ENCODE results near the gene SYNRG.

SYNRG gene

GRCh38 chr17:37478187-37478586 lies 131.0 kb downstream of the SYNRG start:
- no peak overlapping the region for H3K4me3 Mint-ChIP-seq
- H3K27ac Mint-ChIP-seq = no peak overlapping the region
- no peak for TF ChIP-seq CTCF (IDR thresholded peaks at IDR 0.05)
- H3K27me3 Mint-ChIP-seq (ENCODE audit: low read depth, poor library complexity) = no peaks in the 10 kb centered on the region
- peaks cover 12% of the 10 kb centered on the region for H3K4me1 Mint-ChIP-seq
- no peak for DNase-seq
- H3K36me3 Mint-ChIP-seq (ENCODE audit: low read depth) = peaks cover 51% of the 10 kb centered on the region
- no peaks in the 10 kb centered on the region for H3K9me3 Mint-ChIP-seq

GRCh38 chr17:37476431-37477120 lies 132.6 kb downstream of the SYNRG start:
- Mint-ChIP-seq H3K36me3 (ENCODE audit: low read depth) (peaks cover 56% of the 10 kb centered on the region), H3K27me3 (ENCODE audit: low read depth, poor library complexity) (no peaks in the 10 kb centered on the region), H3K4me3 (no peak overlapping the region), H3K4me1 (peaks cover 7% of the 10 kb centered on the region), H3K9me3 (no peaks in the 10 kb centered on the region), H3K27ac (no peak overlapping the region)
- no peak for TF ChIP-seq CTCF (IDR thresholded peaks at IDR 0.05)
- no peak for DNase-seq

GRCh38 chr17:37475731-37476420 lies 133.3 kb downstream of the SYNRG start:
- DNase-seq = no peak
- no peaks in the 10 kb centered on the region for H3K27me3 Mint-ChIP-seq (ENCODE audit: low read depth, poor library complexity)
- H3K27ac Mint-ChIP-seq = no peak overlapping the region
- H3K36me3 Mint-ChIP-seq (ENCODE audit: low read depth) = peaks cover 62% of the 10 kb centered on the region
- H3K4me1 Mint-ChIP-seq = peaks cover 1% of the 10 kb centered on the region
- no peak overlapping the region for H3K4me3 Mint-ChIP-seq
- H3K9me3 Mint-ChIP-seq = no peaks in the 10 kb centered on the region
- TF ChIP-seq CTCF (IDR thresholded peaks at IDR 0.05) = no peak

GRCh38 chr17:37470181-37470580 lies 139.0 kb downstream of the SYNRG start:
- Mint-ChIP-seq H3K27me3 (ENCODE audit: low read depth, poor library complexity) (no peaks in the 10 kb centered on the region), H3K4me1 (no peaks in the 10 kb centered on the region), H3K27ac (peak overlapping the region; percentile 62), H3K36me3 (ENCODE audit: low read depth) (peaks cover 62% of the 10 kb centered on the region), H3K4me3 (no peak overlapping the region), H3K9me3 (no peaks in the 10 kb centered on the region)
- no peak for DNase-seq
- TF ChIP-seq CTCF (IDR thresholded peaks at IDR 0.05) = no peak

GRCh38 chr17:37466471-37466870 lies 142.7 kb downstream of the SYNRG start:
- no peaks in the 10 kb centered on the region for H3K9me3 Mint-ChIP-seq

More at GRCh38 chr17:37466471-37466870, 142.7 kb downstream of the SYNRG start:
- no peak overlapping the region for H3K27ac Mint-ChIP-seq
- H3K27me3 Mint-ChIP-seq (ENCODE audit: low read depth, poor library complexity) = peaks cover 3% of the 10 kb centered on the region
- TF ChIP-seq CTCF (IDR thresholded peaks at IDR 0.05) = no peak
- peaks cover 55% of the 10 kb centered on the region for H3K36me3 Mint-ChIP-seq (ENCODE audit: low read depth)
- no peak for DNase-seq
- no peaks in the 10 kb centered on the region for H3K4me1 Mint-ChIP-seq
- H3K4me3 Mint-ChIP-seq = no peak overlapping the region

All from nephron progenitor cell (in vitro differentiated cells).